GM18909 (cell line): Measurements from ENCODE around the gene EVC.

ENCODE experiments used
- ATAC-seq: cut with Tn5 transposase; IDR thresholded peaks from one replicate; pipeline ENCODE4 v1.9.1; 2021; ENCODE audit warnings: mild to moderate bottlenecking; ENCODE audit not compliant: unreplicated experiment, poor library complexity

Gene EVC

GRCh38 chr4:5753766-5754528 lies 42.9 kb downstream of the EVC start:
- ATAC-seq = no peak

GRCh38 chr4:5754529-5754881 lies 43.5 kb downstream of the EVC start:
- ATAC-seq = no peak

- no peak for ATAC-seq
Observed at GRCh38 chr4:5755161-5755560, 44.2 kb downstream of the EVC start.

GRCh38 chr4:5755679-5756078 lies 44.7 kb downstream of the EVC start:
- ATAC-seq = no peak

- no peak for ATAC-seq
Observed at GRCh38 chr4:5756271-5756670, 45.3 kb downstream of the EVC start.

GRCh38 chr4:5757091-5757490 lies 46.1 kb downstream of the EVC start:
- no peak for ATAC-seq

GRCh38 chr4:5757536-5757935 lies 46.5 kb downstream of the EVC start:
- ATAC-seq = no peak

- no peak for ATAC-seq
Observed at GRCh38 chr4:5757954-5758353, 47.0 kb downstream of the EVC start.

- ATAC-seq = peak; percentile 70
Observed at GRCh38 chr4:5758741-5759140, 47.7 kb downstream of the EVC start.

GRCh38 chr4:5759236-5760075 lies 48.5 kb downstream of the EVC start:
- ATAC-seq = no peak

GRCh38 chr4:5760246-5760645 lies 49.2 kb downstream of the EVC start:
- no peak for ATAC-seq

- no peak for ATAC-seq
Observed at GRCh38 chr4:5760936-5761480, 50.0 kb downstream of the EVC start.

GRCh38 chr4:5770051-5770450 lies 59.0 kb downstream of the EVC start:
- ATAC-seq = no peak

- no peak for ATAC-seq
Observed at GRCh38 chr4:5772528-5773270, 61.7 kb downstream of the EVC start.

GRCh38 chr4:5773271-5773555 lies 62.2 kb downstream of the EVC start:
- ATAC-seq = no peak

- no peak for ATAC-seq
Observed at GRCh38 chr4:5774416-5775036, 63.5 kb downstream of the EVC start.

GRCh38 chr4:5776510-5776909 lies 65.5 kb downstream of the EVC start:
- ATAC-seq = no peak

GRCh38 chr4:5780831-5781480 lies 70.0 kb downstream of the EVC start:
- ATAC-seq = no peak

- ATAC-seq = no peak
Observed at GRCh38 chr4:5781691-5782090, 70.7 kb downstream of the EVC start.

- ATAC-seq = no peak
Observed at GRCh38 chr4:5782829-5783476, 72.0 kb downstream of the EVC start.
